ENCODE measurements around the gene TUBGCP5.

The TUBGCP5 gene

DNA sequence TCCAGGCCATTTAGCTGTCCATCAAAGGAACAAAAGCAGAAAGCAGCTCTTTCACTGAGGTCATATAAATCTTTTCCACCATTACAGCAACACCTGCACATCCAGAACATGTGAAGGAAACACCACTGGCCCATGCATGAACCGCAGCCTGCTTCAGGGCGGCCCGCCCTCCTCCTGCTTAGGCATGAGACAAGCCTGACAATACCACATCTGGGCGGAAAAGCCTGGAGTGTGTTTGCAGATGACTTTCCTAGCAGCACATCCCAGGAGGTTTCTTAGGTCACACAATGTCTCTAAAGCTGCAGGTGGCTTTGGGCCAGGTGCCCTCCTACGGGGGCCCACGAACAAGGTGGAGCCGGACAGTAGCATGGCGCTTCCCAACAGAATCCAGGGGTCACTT lies 78.8 kb downstream of the TUBGCP5 start:
- TF ChIP-seq CTCF (IDR thresholded peaks at IDR 0.05; ENCODE audit: low read depth, low read length) = no peak
- no peak overlapping the region for H3K4me3 ChIP-seq (ENCODE audit: low read depth, low read length)
- H3K27ac ChIP-seq = no peak overlapping the region
- DNase-seq = no peak
- no peaks in the 10 kb centered on the region for H3K9me3 ChIP-seq (ENCODE audit: severe bottlenecking)
- no peaks in the 10 kb centered on the region for H3K36me3 ChIP-seq
- no peaks in the 10 kb centered on the region for H3K27me3 ChIP-seq (ENCODE audit: insufficient read depth, low read depth, severe bottlenecking)

DNA sequence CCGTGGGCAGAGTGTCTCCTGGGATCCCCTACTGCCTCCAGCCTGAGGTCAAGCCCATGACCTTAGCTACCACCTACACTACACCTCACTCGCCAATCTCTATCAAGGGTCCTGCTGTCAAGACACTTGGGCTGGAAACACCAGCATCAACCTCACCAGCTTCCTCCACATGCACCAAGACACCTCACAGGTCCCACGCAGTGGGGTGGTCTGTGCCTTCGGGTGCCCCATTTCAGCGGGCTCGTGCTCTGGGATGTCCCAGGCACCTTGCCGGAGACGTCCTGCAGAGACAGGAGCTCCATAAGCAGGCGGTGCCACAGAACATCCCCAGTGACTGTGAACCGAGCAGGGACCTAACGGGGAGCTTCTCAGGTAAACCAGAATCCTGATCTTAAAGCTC lies 79.2 kb downstream of the TUBGCP5 start:
- no peaks in the 10 kb centered on the region for H3K9me3 ChIP-seq (ENCODE audit: severe bottlenecking)
- no peaks in the 10 kb centered on the region for H3K27me3 ChIP-seq (ENCODE audit: insufficient read depth, low read depth, severe bottlenecking)
- DNase-seq = no peak
- TF ChIP-seq CTCF (IDR thresholded peaks at IDR 0.05; ENCODE audit: low read depth, low read length) = no peak
- H3K4me3 ChIP-seq (ENCODE audit: low read depth, low read length) = no peak overlapping the region
- H3K36me3 ChIP-seq = no peaks in the 10 kb centered on the region
- H3K27ac ChIP-seq = no peak overlapping the region

DNA sequence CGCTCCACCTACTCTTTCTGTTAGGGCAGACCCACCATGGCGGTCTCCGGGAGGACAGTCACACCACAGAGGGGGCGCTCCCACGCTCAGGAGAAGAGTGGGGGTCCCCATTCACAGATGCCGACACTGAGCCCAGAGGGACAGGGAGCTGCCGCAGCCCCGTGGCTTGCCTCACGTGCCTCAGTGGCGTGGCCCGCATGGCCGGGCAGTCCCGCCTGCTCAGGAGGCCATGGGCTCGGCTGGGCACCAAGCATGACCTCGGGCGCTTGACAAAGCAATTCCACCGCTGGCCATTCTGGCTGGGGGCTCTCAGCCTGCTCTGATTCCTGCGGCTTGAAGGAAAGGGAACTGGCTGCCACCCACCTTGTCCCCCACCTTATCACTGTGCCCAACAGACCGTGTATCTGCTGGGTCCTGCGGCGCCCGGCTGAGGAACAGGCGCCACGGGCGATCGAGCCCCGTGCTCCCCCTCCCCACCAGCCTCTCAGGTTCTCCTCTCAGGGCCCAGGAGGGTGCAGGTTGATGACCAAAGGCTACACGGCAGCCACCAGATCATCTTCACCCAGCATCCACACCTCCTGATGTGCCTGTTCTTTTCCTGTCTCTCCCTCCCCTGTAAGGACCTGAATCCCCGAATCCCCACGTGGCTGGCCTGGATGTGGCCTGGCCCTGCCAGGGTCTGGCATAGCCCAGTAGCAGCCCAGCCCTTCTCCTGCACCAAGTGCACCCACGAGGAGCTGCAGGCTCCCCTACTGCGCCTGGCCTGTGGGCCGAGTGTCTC lies 79.9 kb downstream of the TUBGCP5 start:
- Histone ChIP-seq H3K36me3 (no peaks in the 10 kb centered on the region), H3K4me3 (ENCODE audit: low read depth, low read length) (no peak overlapping the region)
- no peak for DNase-seq

GRCh38 chr15:22958487-22959280 lies 80.7 kb downstream of the TUBGCP5 start:
- H3K9me3 ChIP-seq (ENCODE audit: severe bottlenecking) = no peaks in the 10 kb centered on the region
- H3K36me3 ChIP-seq = no peaks in the 10 kb centered on the region
- H3K27ac ChIP-seq = no peak overlapping the region
- no peaks in the 10 kb centered on the region for H3K27me3 ChIP-seq (ENCODE audit: insufficient read depth, low read depth, severe bottlenecking)
- H3K4me3 ChIP-seq (ENCODE audit: low read depth, low read length) = no peak overlapping the region
- no peak for DNase-seq
- no peak for TF ChIP-seq CTCF (IDR thresholded peaks at IDR 0.05; ENCODE audit: low read depth, low read length)

More for the DNA sequence above, 79.9 kb downstream of the TUBGCP5 start:
- Histone ChIP-seq H3K27ac (no peak overlapping the region), H3K27me3 (ENCODE audit: insufficient read depth, low read depth, severe bottlenecking) (no peaks in the 10 kb centered on the region), H3K9me3 (ENCODE audit: severe bottlenecking) (no peaks in the 10 kb centered on the region)
- TF ChIP-seq CTCF (IDR thresholded peaks at IDR 0.05; ENCODE audit: low read depth, low read length) = no peak

- H3K27me3 ChIP-seq (ENCODE audit: insufficient read depth, low read depth, severe bottlenecking) = no peaks in the 10 kb centered on the region
- TF ChIP-seq CTCF (IDR thresholded peaks at IDR 0.05; ENCODE audit: low read depth, low read length) = no peak
- H3K27ac ChIP-seq = no peak overlapping the region
- H3K4me3 ChIP-seq (ENCODE audit: low read depth, low read length) = no peak overlapping the region
- no peaks in the 10 kb centered on the region for H3K9me3 ChIP-seq (ENCODE audit: severe bottlenecking)
- no peak for DNase-seq
- H3K36me3 ChIP-seq = no peaks in the 10 kb centered on the region
Measured at GRCh38 chr15:22956978-22957260, 82.5 kb downstream of the TUBGCP5 start.

Measured in WERI-Rb-1 (cell line).